ENCODE data around the gene RPS5. TPM values are rescaled to one million over a fixed set of nuclear protein-coding genes. Genes with fewer than 3 reads are reported as not detected.
A peak's percentile ranks its signal among the peaks of the same experiment; 100 is the strongest.

The RPS5 gene
- total and polyA plus RNA-seq, 9 of the 15 experiments (the other 6 are each of a cell fraction or from before 2014, with no cell fraction given), result 1,228 to 3,570 (median 2,484) TPM

DNA sequence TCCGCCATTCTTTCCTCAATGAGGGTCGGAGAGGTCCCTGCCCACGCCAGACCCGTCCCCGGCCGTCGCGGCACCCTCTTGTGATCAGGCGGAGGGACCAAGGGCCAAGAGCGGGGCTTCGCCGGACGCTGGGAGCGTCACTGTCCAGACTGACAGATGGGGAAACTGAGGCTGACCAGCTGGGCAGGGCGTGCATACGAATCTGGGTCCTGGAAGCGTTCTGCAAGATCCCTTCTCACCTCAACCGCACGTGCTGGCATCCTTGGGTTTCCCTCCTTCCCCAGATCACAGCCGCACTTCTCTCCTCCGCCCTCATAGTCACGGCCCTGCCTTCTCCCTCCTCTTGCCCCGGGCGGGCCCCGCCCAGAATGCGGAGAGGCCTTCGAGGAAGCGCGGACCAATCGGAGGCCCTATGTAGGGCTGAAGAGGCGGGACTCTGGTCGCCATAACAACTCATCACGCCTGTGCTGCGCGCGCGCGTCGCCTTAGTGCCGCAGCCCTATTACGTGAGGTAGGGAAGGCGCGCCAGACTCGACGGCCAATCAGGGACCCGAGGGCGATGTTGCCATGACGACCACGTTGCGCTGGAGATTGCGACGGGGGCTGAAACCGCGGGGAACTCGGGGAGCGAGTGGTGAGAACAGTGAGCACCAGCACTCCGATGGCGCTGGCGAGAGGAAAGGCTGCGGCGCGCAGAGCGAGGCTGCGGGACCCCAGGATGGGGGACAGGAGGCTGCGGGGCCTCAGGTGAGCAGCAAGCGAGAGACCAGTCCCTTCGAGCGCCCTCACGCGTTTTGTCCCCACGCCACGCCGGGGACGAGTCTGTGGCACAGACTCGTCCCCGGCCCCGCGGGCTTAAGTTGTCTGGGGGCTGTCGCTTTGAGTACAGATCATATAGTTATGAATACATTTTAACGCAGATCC lies 14.1 kb downstream of the RPS5 start (continued):
- TF ChIP-seq SLC30A9 (CRISPR knock-in tag; IDR thresholded peaks at IDR 0.05) (no peak), ATF1 (CRISPR knock-in tag; IDR thresholded peaks at IDR 0.05) (peak; percentile 86), ATF1 (tag; IDR thresholded peaks at IDR 0.05) (peak; percentile 97), ETV5 (CRISPR knock-in tag; IDR thresholded peaks at IDR 0.05; ENCODE audit: low read depth) (no peak), SIX5 (IDR thresholded peaks at IDR 0.05; ENCODE audit: borderline replicate concordance in 1 of 2, insufficient read depth in 1 of 2, low read depth in 1 of 2, low read length in 2 of 2) (no peak; a peak in 1 of 4 replicates), TAF7 (tag; IDR thresholded peaks at IDR 0.05) (peak; percentile 46; the same call in 1 of the 2 replicates), MAFG (tag; conservative IDR thresholded peaks at IDR 0.05) (no peak), ZNF175 (CRISPR knock-in tag; IDR thresholded peaks at IDR 0.05; ENCODE audit: low read depth) (no peak), FOXA3 (CRISPR knock-in tag; conservative IDR thresholded peaks at IDR 0.05 in 1 of 2, IDR thresholded peaks at IDR 0.05 in 1 of 2) (no peak), NONO (IDR thresholded peaks at IDR 0.05; ENCODE audit: low read depth in 2 of 2, low read length in 1 of 2) (no peak; a peak in 1 of 4 replicates), PHB (CRISPR knock-in tag; IDR thresholded peaks at IDR 0.05) (peak; percentile 65; the same call in 1 of the 2 replicates), NFATC3 (IDR thresholded peaks at IDR 0.05) (no peak), FOXM1 (IDR thresholded peaks at IDR 0.05; ENCODE audit: low read depth) (no peak), FOXM1 (CRISPR knock-in tag; IDR thresholded peaks at IDR 0.05; ENCODE audit: low read depth) (no peak), PRMT5 (CRISPR knock-in tag; IDR thresholded peaks at IDR 0.05) (no peak), ZNF696 (CRISPR knock-in tag; conservative IDR thresholded peaks at IDR 0.05) (no peak), BCL6 (CRISPR knock-in tag; IDR thresholded peaks at IDR 0.05) (no peak), CBX3 (IDR thresholded peaks at IDR 0.05; ENCODE audit: borderline replicate concordance in 1 of 2, low read length in 2 of 2) (peak in 1 of 2 experiments; percentile 52; a peak in 1 of 3 replicates), TRIM24 (IDR thresholded peaks at IDR 0.05) (no peak), CHD1 (IDR thresholded peaks at IDR 0.05; ENCODE audit: low read length) (no peak), ZNF75A (CRISPR knock-in tag; IDR thresholded peaks at IDR 0.05) (no peak), ZNF384 (IDR thresholded peaks at IDR 0.05; ENCODE audit: low read depth, low read length) (peak; percentile 7; the same call in 1 of the 2 replicates), NFE2L1 (tag; IDR thresholded peaks at IDR 0.05; ENCODE audit: borderline replicate concordance, low read depth) (no peak), NELFE (IDR thresholded peaks at IDR 0.05; ENCODE audit: insufficient read depth, insufficient read length) (no peak), PCBP2 (IDR thresholded peaks at IDR 0.05; ENCODE audit: low read depth, low read length, poor library complexity, severe bottlenecking) (no peak), SMARCA5 (IDR thresholded peaks at IDR 0.05) (no peak)
- TF ChIP-seq, protein P1, sequence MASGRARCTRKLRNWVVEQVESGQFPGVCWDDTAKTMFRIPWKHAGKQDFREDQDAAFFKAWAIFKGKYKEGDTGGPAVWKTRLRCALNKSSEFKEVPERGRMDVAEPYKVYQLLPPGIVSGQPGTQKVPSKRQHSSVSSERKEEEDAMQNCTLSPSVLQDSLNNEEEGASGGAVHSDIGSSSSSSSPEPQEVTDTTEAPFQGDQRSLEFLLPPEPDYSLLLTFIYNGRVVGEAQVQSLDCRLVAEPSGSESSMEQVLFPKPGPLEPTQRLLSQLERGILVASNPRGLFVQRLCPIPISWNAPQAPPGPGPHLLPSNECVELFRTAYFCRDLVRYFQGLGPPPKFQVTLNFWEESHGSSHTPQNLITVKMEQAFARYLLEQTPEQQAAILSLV (tag; IDR thresholded peaks at IDR 0.05), result no peak
- TF ChIP-seq, protein P2, sequence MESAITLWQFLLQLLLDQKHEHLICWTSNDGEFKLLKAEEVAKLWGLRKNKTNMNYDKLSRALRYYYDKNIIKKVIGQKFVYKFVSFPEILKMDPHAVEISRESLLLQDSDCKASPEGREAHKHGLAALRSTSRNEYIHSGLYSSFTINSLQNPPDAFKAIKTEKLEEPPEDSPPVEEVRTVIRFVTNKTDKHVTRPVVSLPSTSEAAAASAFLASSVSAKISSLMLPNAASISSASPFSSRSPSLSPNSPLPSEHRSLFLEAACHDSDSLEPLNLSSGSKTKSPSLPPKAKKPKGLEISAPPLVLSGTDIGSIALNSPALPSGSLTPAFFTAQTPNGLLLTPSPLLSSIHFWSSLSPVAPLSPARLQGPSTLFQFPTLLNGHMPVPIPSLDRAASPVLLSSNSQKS (CRISPR knock-in tag; IDR thresholded peaks at IDR 0.05), result no peak
